Muscle layer of colon (tissue), 2 donors: ENCODE data around the gene ANXA4.
"Not testable (repeated sequence)": the region's sequence is repeated elsewhere in the genome, so short reads cannot be mapped to it uniquely, and the experiment has no call there.

Experiments
- H3K27ac ChIP-seq: one replicate; pipeline ENCODE4 v1.7.0; 2013; ENCODE audit warnings: low read depth, mild to moderate bottlenecking, low read length, moderate library complexity
- H3K27me3 ChIP-seq, 2 donors: one replicate each; pipeline ENCODE4 v1.7.0; 2013; ENCODE audit warnings: low read length in 2 of 2, mild to moderate bottlenecking in 2 of 2; ENCODE audit not compliant: insufficient read depth in 2 of 2, control insufficient read depth in 1 of 2
- H3K36me3 ChIP-seq: one replicate; pipeline ENCODE4 v1.7.0; 2013; ENCODE audit warnings: mild to moderate bottlenecking, low read length; ENCODE audit not compliant: insufficient read depth
- H3K4me1 ChIP-seq: one replicate; pipeline ENCODE4 v1.7.0; 2013; ENCODE audit warnings: mild to moderate bottlenecking, low read length; ENCODE audit not compliant: insufficient read depth
- H3K4me3 ChIP-seq, 2 donors: one replicate each; pipeline ENCODE4 v1.7.0; 2013; ENCODE audit warnings: low read length in 2 of 2, low read depth in 1 of 2, mild to moderate bottlenecking in 1 of 2, moderate library complexity in 1 of 2
- H3K9ac ChIP-seq: one replicate; pipeline ENCODE4 v1.7.0; 2013; ENCODE audit warnings: low read length
- H3K9me3 ChIP-seq: one replicate; pipeline ENCODE4 v1.7.0; 2013; ENCODE audit warnings: mild to moderate bottlenecking, low read length
- donor health status: abdominal sarcoma.
- donor health status: Adenocarcinoma of cecum.

Gene ANXA4

GRCh38 chr2:69762513-69763494 lies 20.9 kb downstream of the ANXA4 start:
- Histone ChIP-seq H3K4me3 (no peak overlapping the region), H3K27ac (no peak overlapping the region), H3K36me3 (no peaks in the 10 kb centered on the region), H3K9ac (no peak overlapping the region), H3K9me3 (no peaks in the 10 kb centered on the region), H3K27me3 (no peaks in the 10 kb centered on the region), H3K4me1 (peaks cover 21% of the 10 kb centered on the region)

- H3K9ac ChIP-seq, H3K36me3 ChIP-seq, H3K27me3 ChIP-seq, H3K9me3 ChIP-seq, H3K4me3 ChIP-seq, H3K27ac ChIP-seq: not testable (repeated sequence)
- H3K4me1 ChIP-seq, result peaks cover 21% of the 10 kb centered on the region
These were observed 21.9 kb downstream of the ANXA4 start for GRCh38 chr2:69763831-69764230.

GRCh38 chr2:69764286-69765095 lies 22.6 kb downstream of the ANXA4 start:
- Histone ChIP-seq H3K4me1 (peaks cover 21% of the 10 kb centered on the region), H3K9ac (no peak overlapping the region), H3K36me3 (no peaks in the 10 kb centered on the region), H3K27ac (no peak overlapping the region), H3K27me3 (no peaks in the 10 kb centered on the region), H3K4me3 (no peak overlapping the region), H3K9me3 (no peaks in the 10 kb centered on the region)

- no peak overlapping the region for H3K9ac ChIP-seq
- H3K27ac ChIP-seq, result no peak overlapping the region
- no peaks in the 10 kb centered on the region for H3K27me3 ChIP-seq
- no peak overlapping the region for H3K4me3 ChIP-seq
- no peaks in the 10 kb centered on the region for H3K36me3 ChIP-seq
- H3K4me1 ChIP-seq, result peaks cover 24% of the 10 kb centered on the region
- no peaks in the 10 kb centered on the region for H3K9me3 ChIP-seq
These were observed 23.1 kb downstream of the ANXA4 start for GRCh38 chr2:69765096-69765380.

- no peak overlapping the region for H3K9ac ChIP-seq
- H3K4me1 ChIP-seq, result peaks cover 29% of the 10 kb centered on the region
- H3K36me3 ChIP-seq, result no peaks in the 10 kb centered on the region
- H3K27me3 ChIP-seq, result no peaks in the 10 kb centered on the region
- H3K4me3 ChIP-seq, result no peak overlapping the region
- H3K27ac ChIP-seq, result no peak overlapping the region
- H3K9me3 ChIP-seq, result no peaks in the 10 kb centered on the region
These were observed 24.1 kb downstream of the ANXA4 start for GRCh38 chr2:69766014-69766413.

GRCh38 chr2:69767034-69767433 lies 25.1 kb downstream of the ANXA4 start:
- H3K4me3 ChIP-seq, result no peak overlapping the region
- no peaks in the 10 kb centered on the region for H3K9me3 ChIP-seq
- H3K36me3 ChIP-seq, result no peaks in the 10 kb centered on the region
- no peak overlapping the region for H3K9ac ChIP-seq
- H3K27me3 ChIP-seq, result no peaks in the 10 kb centered on the region
- no peak overlapping the region for H3K27ac ChIP-seq
- peaks cover 29% of the 10 kb centered on the region for H3K4me1 ChIP-seq

- no peaks in the 10 kb centered on the region for H3K36me3 ChIP-seq
- H3K9me3 ChIP-seq, result no peaks in the 10 kb centered on the region
- no peak overlapping the region for H3K9ac ChIP-seq
- no peaks in the 10 kb centered on the region for H3K27me3 ChIP-seq
- no peak overlapping the region for H3K4me3 ChIP-seq
- H3K27ac ChIP-seq, result no peak overlapping the region
- peaks cover 32% of the 10 kb centered on the region for H3K4me1 ChIP-seq
These were observed 26.3 kb downstream of the ANXA4 start for GRCh38 chr2:69768235-69768634.

GRCh38 chr2:69768789-69769188 lies 26.9 kb downstream of the ANXA4 start:
- no peak overlapping the region for H3K4me3 ChIP-seq
- H3K4me1 ChIP-seq, result peaks cover 33% of the 10 kb centered on the region
- H3K9me3 ChIP-seq, result no peaks in the 10 kb centered on the region
- H3K27ac ChIP-seq, result no peak overlapping the region
- no peaks in the 10 kb centered on the region for H3K36me3 ChIP-seq
- no peak overlapping the region for H3K9ac ChIP-seq
- H3K27me3 ChIP-seq, result no peaks in the 10 kb centered on the region

GRCh38 chr2:69769272-69769671 lies 27.3 kb downstream of the ANXA4 start:
- H3K27ac ChIP-seq, result no peak overlapping the region
- H3K36me3 ChIP-seq, result no peaks in the 10 kb centered on the region
- H3K9ac ChIP-seq, result no peak overlapping the region
- no peaks in the 10 kb centered on the region for H3K27me3 ChIP-seq
- no peak overlapping the region for H3K4me3 ChIP-seq
- H3K9me3 ChIP-seq, result no peaks in the 10 kb centered on the region
- peaks cover 30% of the 10 kb centered on the region for H3K4me1 ChIP-seq

GRCh38 chr2:69770193-69770702 lies 28.3 kb downstream of the ANXA4 start:
- H3K27ac ChIP-seq, result no peak overlapping the region
- H3K9me3 ChIP-seq, result no peaks in the 10 kb centered on the region
- H3K36me3 ChIP-seq, result no peaks in the 10 kb centered on the region
- H3K4me3 ChIP-seq, result no peak overlapping the region
- no peaks in the 10 kb centered on the region for H3K27me3 ChIP-seq
- H3K9ac ChIP-seq, result no peak overlapping the region
- peaks cover 30% of the 10 kb centered on the region for H3K4me1 ChIP-seq

GRCh38 chr2:69770747-69771146 lies 28.8 kb downstream of the ANXA4 start:
- no peaks in the 10 kb centered on the region for H3K27me3 ChIP-seq
- no peak overlapping the region for H3K9ac ChIP-seq
- peaks cover 30% of the 10 kb centered on the region for H3K4me1 ChIP-seq
- H3K36me3 ChIP-seq, result no peaks in the 10 kb centered on the region
- no peak overlapping the region for H3K27ac ChIP-seq
- no peaks in the 10 kb centered on the region for H3K9me3 ChIP-seq
- no peak overlapping the region for H3K4me3 ChIP-seq
